Breast epithelium (tissue), 3 donors: ENCODE results near the gene C1QTNF8.
"Not testable (repeated sequence)": the region's sequence is repeated elsewhere in the genome, so short reads cannot be mapped to it uniquely, and the experiment has no call there.

Experiments used
- POLR2AphosphoS5 ChIP-seq, 3 donors: sonication (generic); formaldehyde crosslinking; IDR thresholded peaks; one replicate each; pipeline ENCODE4 v1.6.1; 2017; ENCODE audit warnings: antibody characterized with exemption in 3 of 3
- TF ChIP-seq, protein P1 (sequence below), 3 donors: fragments of 450-650 bp; IDR thresholded peaks; one replicate each; pipeline ENCODE4 v1.5.1; 2016 to 2017; ENCODE audit warnings: antibody characterized with exemption in 3 of 3, mild to moderate bottlenecking in 3 of 3, moderate library complexity in 3 of 3

DNA sequence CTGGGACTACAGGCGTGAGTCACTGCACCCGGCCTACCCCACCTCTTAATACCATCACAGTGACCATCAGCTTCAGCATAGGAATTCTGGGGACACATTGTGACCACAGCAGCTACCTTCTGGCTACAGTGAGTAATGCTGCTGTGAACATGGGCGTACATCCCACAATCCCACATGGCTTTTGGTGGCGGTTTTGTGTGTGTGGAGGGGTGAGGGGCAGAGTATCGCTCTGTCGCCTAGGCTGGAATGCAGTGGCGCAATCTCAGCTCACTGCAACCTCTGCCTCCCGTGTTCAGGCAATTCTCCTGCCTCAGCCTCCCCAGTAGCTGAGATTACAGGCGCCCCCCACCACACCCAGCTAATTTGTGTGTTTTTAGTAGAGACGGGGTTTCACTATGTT, 9.6 kb downstream of the C1QTNF8 start:
- TF ChIP-seq, protein P1, sequence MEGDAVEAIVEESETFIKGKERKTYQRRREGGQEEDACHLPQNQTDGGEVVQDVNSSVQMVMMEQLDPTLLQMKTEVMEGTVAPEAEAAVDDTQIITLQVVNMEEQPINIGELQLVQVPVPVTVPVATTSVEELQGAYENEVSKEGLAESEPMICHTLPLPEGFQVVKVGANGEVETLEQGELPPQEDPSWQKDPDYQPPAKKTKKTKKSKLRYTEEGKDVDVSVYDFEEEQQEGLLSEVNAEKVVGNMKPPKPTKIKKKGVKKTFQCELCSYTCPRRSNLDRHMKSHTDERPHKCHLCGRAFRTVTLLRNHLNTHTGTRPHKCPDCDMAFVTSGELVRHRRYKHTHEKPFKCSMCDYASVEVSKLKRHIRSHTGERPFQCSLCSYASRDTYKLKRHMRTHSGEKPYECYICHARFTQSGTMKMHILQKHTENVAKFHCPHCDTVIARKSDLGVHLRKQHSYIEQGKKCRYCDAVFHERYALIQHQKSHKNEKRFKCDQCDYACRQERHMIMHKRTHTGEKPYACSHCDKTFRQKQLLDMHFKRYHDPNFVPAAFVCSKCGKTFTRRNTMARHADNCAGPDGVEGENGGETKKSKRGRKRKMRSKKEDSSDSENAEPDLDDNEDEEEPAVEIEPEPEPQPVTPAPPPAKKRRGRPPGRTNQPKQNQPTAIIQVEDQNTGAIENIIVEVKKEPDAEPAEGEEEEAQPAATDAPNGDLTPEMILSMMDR (IDR thresholded peaks at IDR 0.05) = not testable (repeated sequence)
- TF ChIP-seq POLR2AphosphoS5 (IDR thresholded peaks at IDR 0.05) = not testable (repeated sequence)
